AG09309 (cell line): ENCODE results near the gene OR4B1.
A peak's percentile ranks its signal among the peaks of the same experiment; 100 is the strongest.
"Not testable (repeated sequence)": the region's sequence is repeated elsewhere in the genome, so short reads cannot be mapped to it uniquely, and the experiment has no call there.

ENCODE experiments used
- DNase-seq: peaks from one replicate; pipeline ENCODE4 v3.0.0-alpha.2; 2010; ENCODE audit warnings: low read depth
- H3K4me3 ChIP-seq: 2 replicates; pipeline ENCODE4 v1.5.1; 2011; ENCODE audit warnings: mild to moderate bottlenecking, low read depth, low read length, moderate library complexity; ENCODE audit not compliant: control insufficient read depth
- TF ChIP-seq, protein P1 (sequence below): IDR thresholded peaks from 2 replicates; pipeline ENCODE4 v1.5.1; 2011; ENCODE audit warnings: mild to moderate bottlenecking, low read depth, low read length, inconsistent platforms; ENCODE audit not compliant: insufficient read depth, control insufficient read depth; ENCODE audit errors: missing control alignments

The OR4B1 gene

DNA sequence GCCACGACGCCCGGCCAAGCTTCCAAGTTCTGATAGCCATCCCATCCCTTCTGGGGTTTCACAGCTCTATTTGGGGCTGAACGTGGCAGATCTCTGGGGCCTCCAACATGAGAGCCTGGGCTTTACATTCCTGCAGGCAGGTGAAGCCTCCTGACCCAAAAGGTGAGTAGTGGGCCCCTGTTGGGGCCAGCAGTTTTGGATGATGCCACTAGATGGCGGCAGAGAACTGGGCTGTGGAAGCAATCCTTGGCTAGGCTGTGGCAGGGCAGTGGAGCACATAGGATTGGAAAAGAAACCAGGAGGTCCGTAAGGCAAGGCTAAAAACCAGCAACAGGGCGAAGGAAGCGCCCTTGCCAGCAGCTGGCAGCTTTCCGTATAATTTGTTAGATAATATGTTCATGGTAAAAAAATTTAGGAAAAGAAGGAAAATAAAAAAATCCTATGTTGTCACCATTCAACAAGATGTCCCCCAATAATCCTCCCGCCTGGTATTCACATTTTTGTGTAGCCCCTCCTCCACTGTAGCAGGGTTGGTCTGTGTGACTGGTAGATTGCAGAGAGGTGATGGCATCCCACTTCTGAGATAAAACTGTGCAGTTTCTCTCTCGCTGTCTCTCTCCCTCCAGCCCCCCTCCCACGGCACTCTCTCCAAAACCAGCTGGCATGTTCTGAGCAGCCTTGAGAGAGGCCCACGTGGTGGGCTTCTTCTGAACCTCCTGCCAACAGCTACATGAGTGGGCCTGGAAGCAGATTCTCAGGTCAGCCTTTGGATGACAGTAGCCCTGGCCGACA lies 43.6 kb upstream of the OR4B1 start:
- TF ChIP-seq, protein P1, sequence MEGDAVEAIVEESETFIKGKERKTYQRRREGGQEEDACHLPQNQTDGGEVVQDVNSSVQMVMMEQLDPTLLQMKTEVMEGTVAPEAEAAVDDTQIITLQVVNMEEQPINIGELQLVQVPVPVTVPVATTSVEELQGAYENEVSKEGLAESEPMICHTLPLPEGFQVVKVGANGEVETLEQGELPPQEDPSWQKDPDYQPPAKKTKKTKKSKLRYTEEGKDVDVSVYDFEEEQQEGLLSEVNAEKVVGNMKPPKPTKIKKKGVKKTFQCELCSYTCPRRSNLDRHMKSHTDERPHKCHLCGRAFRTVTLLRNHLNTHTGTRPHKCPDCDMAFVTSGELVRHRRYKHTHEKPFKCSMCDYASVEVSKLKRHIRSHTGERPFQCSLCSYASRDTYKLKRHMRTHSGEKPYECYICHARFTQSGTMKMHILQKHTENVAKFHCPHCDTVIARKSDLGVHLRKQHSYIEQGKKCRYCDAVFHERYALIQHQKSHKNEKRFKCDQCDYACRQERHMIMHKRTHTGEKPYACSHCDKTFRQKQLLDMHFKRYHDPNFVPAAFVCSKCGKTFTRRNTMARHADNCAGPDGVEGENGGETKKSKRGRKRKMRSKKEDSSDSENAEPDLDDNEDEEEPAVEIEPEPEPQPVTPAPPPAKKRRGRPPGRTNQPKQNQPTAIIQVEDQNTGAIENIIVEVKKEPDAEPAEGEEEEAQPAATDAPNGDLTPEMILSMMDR = peak; percentile 99
- H3K4me3 ChIP-seq = no peak overlapping the region
- DNase-seq = peak; percentile 31

- no peak for DNase-seq
- no peak overlapping the region for H3K4me3 ChIP-seq
- TF ChIP-seq, protein P1 = no peak
Observed at GRCh38 chr11:48177661-48178060, 38.9 kb upstream of the OR4B1 start.

DNA sequence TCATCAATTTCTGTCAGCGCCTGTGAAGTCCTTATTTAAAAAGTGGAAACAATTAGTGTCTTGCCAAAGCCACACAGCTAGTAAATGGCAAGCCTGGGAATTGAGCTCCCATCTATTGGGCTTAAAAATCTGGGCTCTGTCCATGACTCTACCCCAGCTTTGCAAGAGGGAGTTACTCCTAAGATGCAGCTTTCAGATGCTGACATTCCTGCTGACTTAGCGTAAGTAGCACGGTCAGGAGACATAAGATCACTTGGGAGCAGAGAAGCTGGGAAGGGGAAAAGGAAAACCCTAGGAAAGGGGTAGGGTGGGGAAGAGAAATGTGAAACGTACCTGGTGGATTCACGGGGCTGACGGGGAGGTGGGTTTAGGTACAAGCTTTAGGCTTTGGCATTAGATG lies 36.0 kb upstream of the OR4B1 start:
- no peak overlapping the region for H3K4me3 ChIP-seq
- no peak for DNase-seq
- TF ChIP-seq, protein P1 = no peak

- no peak overlapping the region for H3K4me3 ChIP-seq
- DNase-seq = no peak
- TF ChIP-seq, protein P1 = no peak
Observed at GRCh38 chr11:48182860-48183526, 33.6 kb upstream of the OR4B1 start.

GRCh38 chr11:48184452-48184851 lies 32.2 kb upstream of the OR4B1 start:
- DNase-seq = no peak
- no peak overlapping the region for H3K4me3 ChIP-seq
- TF ChIP-seq, protein P1 = no peak

DNA sequence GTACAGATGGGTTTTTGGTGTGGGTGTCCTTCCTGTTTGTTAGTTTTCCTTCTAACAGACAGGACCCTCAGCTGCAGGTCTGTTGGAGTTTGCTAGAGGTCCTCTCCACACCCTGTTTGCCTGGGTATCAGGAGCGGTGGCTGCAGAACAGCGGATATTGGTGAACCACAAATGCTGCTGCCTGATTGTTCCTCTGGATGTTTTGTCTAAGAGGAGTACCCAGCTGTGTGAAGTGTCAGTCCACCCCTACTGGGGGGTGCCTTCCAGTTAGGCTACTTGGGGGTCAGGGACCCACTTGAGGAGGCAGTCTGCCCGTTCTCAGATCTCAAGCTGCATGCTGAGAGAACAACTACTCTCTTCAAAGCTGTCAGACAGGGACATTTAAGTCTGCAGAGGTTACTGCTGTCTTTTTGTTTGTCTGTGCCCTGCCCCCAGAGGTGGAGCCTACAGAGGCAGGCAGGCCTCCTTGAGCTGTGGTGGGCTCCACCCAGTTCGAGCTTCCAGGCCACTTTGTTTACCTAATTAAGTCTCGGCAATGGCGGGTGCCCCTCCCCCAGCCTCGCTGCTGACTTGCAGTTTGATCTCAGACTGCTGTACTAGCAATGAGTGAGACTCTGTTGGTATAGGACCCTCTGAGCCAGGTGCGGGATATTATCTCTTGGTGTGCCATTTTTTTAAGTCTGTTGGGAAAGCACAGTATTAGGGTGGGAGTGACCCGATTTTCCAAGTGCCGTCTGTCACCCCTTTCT lies 25.5 kb upstream of the OR4B1 start:
- DNase-seq, H3K4me3 ChIP-seq: not testable (repeated sequence)

DNA sequence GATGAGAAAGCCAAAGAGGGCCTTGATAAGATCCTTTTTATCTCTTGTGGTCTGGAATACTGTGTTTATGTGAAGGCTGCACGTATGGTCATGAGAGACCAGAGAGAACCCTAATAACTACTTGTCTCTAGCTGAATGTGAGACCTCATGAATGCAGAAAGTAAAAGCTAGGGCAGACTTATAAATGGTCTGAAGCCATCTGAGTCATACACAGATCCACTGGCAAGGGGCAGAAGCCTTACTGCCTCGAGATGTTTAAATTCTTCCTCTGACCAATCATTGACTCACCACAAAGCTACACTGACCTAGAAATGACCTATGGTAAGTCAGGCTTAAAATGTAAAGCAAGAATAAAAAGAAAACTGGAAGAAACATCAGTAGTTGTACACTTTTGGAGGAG lies 22.7 kb upstream of the OR4B1 start:
- TF ChIP-seq, protein P1 = no peak
- peak; percentile 29 for DNase-seq
- H3K4me3 ChIP-seq = no peak overlapping the region
